HG02623 (cell line): ENCODE data around the gene ZNF185.

ENCODE experiments used
- ATAC-seq: cut with Tn5 transposase; IDR thresholded peaks from one replicate; pipeline ENCODE4 v1.9.1; 2021; ENCODE audit warnings: moderate library complexity; ENCODE audit not compliant: unreplicated experiment

Gene ZNF185

GRCh38 chrX:152915541-152916241 lies 17.8 kb downstream of the ZNF185 start:
- peak; percentile 87 for ATAC-seq

GRCh38 chrX:152917656-152918579 lies 20.1 kb downstream of the ZNF185 start:
- ATAC-seq: no peak

GRCh38 chrX:152918707-152919106 lies 20.8 kb downstream of the ZNF185 start:
- ATAC-seq: no peak

- ATAC-seq: no peak
Observed at GRCh38 chrX:152923599-152923998, 25.7 kb downstream of the ZNF185 start.

GRCh38 chrX:152925835-152926234 lies 28.0 kb downstream of the ZNF185 start:
- no peak for ATAC-seq

GRCh38 chrX:152926279-152926678 lies 28.4 kb downstream of the ZNF185 start:
- peak; percentile 45 for ATAC-seq

GRCh38 chrX:152926923-152927322 lies 29.1 kb downstream of the ZNF185 start:
- no peak for ATAC-seq

- no peak for ATAC-seq
Observed at GRCh38 chrX:152927858-152928760, 30.2 kb downstream of the ZNF185 start.

GRCh38 chrX:152928761-152929400 lies 31.0 kb downstream of the ZNF185 start:
- no peak for ATAC-seq

GRCh38 chrX:152929898-152930297 lies 32.0 kb downstream of the ZNF185 start:
- ATAC-seq: no peak

GRCh38 chrX:152930516-152930915 lies 32.6 kb downstream of the ZNF185 start:
- ATAC-seq: no peak

GRCh38 chrX:152932144-152932543 lies 34.3 kb downstream of the ZNF185 start:
- ATAC-seq: no peak

GRCh38 chrX:152932598-152933175 lies 34.8 kb downstream of the ZNF185 start:
- ATAC-seq: no peak

- ATAC-seq: no peak
Observed at GRCh38 chrX:152936306-152936705, 38.4 kb downstream of the ZNF185 start.

- no peak for ATAC-seq
Observed at GRCh38 chrX:152937236-152937635, 39.4 kb downstream of the ZNF185 start.

- peak; percentile 87 for ATAC-seq
Observed at GRCh38 chrX:152941328-152942076, 43.6 kb downstream of the ZNF185 start.

GRCh38 chrX:152942077-152942442 lies 44.2 kb downstream of the ZNF185 start:
- ATAC-seq: no peak

- ATAC-seq: no peak
Observed at GRCh38 chrX:152943826-152944225, 46.0 kb downstream of the ZNF185 start.
